ENCODE measurements around the gene TMEM130. TPM values are rescaled to one million over a fixed set of nuclear protein-coding genes. Genes with fewer than 3 reads are reported as not detected.
A peak's percentile ranks its signal among the peaks of the same experiment; 100 is the strongest.

TMEM130 gene
- polyA plus RNA-seq, 3 donors, result 0.05 TPM; not detected in 2

DNA sequence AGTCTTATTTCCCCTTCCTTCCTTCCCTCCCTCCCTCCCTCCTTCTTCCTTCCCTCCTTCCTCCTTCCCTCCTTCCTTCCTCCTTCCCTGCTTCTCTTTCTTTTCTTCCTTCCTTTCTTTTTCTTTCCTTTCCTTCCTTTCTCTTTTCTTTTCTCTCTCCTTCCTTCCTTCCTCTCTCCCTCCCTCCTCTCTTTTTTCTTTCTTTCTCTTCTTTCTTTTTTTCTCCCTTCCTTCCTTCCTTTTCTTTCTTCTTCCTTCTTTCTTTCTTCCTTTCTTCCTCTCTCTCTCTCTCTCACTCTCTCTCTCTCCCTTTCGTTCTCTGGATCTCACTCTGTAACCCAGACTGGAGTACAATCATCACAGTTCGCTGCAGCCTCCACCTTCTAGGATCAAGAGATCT is 6.2 kb downstream of the TMEM130 start:
- TF ChIP-seq, protein P1, sequence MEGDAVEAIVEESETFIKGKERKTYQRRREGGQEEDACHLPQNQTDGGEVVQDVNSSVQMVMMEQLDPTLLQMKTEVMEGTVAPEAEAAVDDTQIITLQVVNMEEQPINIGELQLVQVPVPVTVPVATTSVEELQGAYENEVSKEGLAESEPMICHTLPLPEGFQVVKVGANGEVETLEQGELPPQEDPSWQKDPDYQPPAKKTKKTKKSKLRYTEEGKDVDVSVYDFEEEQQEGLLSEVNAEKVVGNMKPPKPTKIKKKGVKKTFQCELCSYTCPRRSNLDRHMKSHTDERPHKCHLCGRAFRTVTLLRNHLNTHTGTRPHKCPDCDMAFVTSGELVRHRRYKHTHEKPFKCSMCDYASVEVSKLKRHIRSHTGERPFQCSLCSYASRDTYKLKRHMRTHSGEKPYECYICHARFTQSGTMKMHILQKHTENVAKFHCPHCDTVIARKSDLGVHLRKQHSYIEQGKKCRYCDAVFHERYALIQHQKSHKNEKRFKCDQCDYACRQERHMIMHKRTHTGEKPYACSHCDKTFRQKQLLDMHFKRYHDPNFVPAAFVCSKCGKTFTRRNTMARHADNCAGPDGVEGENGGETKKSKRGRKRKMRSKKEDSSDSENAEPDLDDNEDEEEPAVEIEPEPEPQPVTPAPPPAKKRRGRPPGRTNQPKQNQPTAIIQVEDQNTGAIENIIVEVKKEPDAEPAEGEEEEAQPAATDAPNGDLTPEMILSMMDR (IDR thresholded peaks at IDR 0.05), result no peak
- Histone ChIP-seq H3K4me3 (replicated peaks in 1 of 3; ENCODE audit: low read depth in 2 of 3, low read length in 3 of 3) (no peak overlapping the region), H2AFZ (ENCODE audit: insufficient read depth, low read depth, low read length, poor library complexity, severe bottlenecking) (no peak overlapping the region), H3K9ac (ENCODE audit: insufficient read depth, low read length, poor library complexity, severe bottlenecking) (no peak overlapping the region), H3K27me3 (ENCODE audit: control insufficient read depth in 2 of 2, insufficient read depth in 2 of 2, low read length in 2 of 2) (peaks cover 5 to 20% of the 10 kb centered on the region in 2 donors), H3K9me3 (replicated peaks in 1 of 2; ENCODE audit: control insufficient read depth in 1 of 2, insufficient read depth in 1 of 2, low read length in 2 of 2) (no peaks in the 10 kb centered on the region), H4K20me1 (ENCODE audit: insufficient read depth, low read length) (no peaks in the 10 kb centered on the region), H3K36me3 (replicated peaks in 1 of 2; ENCODE audit: control insufficient read depth in 1 of 2, insufficient read depth in 2 of 2, low read length in 2 of 2) (no peaks in the 10 kb centered on the region), H3K4me2 (replicated peaks; ENCODE audit: extremely low read depth, low read length, poor library complexity, severe bottlenecking) (no peak overlapping the region), H3K4me1 (ENCODE audit: control insufficient read depth in 1 of 2, insufficient read depth in 2 of 2, low read length in 2 of 2) (peaks cover 18 to 22% of the 10 kb centered on the region in 2 donors), H3K27ac (ENCODE audit: low read depth in 1 of 2, low read length in 2 of 2) (no peak overlapping the region), H3K79me2 (ENCODE audit: insufficient read depth, low read length) (no peaks in the 10 kb centered on the region)
- H3K27ac Mint-ChIP-seq, result peak overlapping the region in 1 of 7 donors; percentile 33
- peaks cover 30% of the 10 kb centered on the region for H3K4me1 Mint-ChIP-seq
- 86% methylated on average over 1 of the region's 2 CpGs for WGBS (ENCODE audit: insufficient coverage)
- peaks cover 28 to 46% (median 42%) of the 10 kb centered on the region in 3 donors for H3K27me3 Mint-ChIP-seq (ENCODE audit: low read depth in 3 of 3)
- H3K36me3 Mint-ChIP-seq, result no peaks in the 10 kb centered on the region
- H3K4me3 Mint-ChIP-seq, result peak overlapping the region in 1 of 2 donors; percentile 56
- H3K9me3 Mint-ChIP-seq, result peaks cover 0 to 5% (median 0%) of the 10 kb centered on the region in 7 donors
- DNase-seq, result no peak
- intact Hi-C loops (cut with micrococcal nuclease), result no loop called here

DNA sequence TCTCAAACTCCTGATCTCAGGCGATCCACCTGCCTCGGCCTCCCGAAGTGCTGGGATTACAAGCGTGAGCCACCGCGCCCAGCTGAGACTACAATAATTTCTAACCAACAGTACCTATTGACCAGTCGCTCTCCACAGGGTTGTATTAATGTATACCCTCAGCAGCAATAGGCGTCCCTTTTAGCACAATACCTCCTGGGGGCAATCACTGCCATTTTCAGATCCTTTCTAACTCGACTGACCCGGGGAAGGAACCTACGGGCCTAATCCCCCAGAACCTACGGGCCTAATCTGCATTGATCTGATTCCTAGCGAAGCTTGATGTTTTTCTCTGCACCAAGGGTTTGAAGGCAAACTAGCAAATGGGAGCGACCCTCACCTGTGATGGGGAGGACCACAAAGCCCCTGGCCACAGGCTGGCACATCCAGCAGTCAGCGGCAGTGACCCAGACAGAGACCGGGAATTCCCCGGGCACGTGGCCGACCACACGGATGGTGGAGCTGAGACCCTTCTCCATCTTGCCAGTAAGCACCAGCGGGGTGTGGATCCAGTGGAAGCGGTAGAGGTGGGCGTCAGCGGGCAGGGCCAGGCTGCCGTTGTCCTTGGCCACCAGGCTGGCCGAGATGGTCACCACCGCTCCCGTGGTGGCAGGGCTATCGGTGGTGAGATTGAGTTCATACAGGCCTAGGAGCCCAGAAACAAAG is 6.9 kb downstream of the TMEM130 start:
- H3K27ac ChIP-seq (ENCODE audit: low read depth in 1 of 2, low read length in 2 of 2), result no peak overlapping the region
- H3K4me2 ChIP-seq (replicated peaks; ENCODE audit: extremely low read depth, low read length, poor library complexity, severe bottlenecking), result no peak overlapping the region
- H3K9me3 ChIP-seq (replicated peaks in 1 of 2; ENCODE audit: control insufficient read depth in 1 of 2, insufficient read depth in 1 of 2, low read length in 2 of 2), result no peaks in the 10 kb centered on the region
- no peaks in the 10 kb centered on the region for H4K20me1 ChIP-seq (ENCODE audit: insufficient read depth, low read length)
- H3K4me1 Mint-ChIP-seq, result peaks cover 24% of the 10 kb centered on the region
- peaks cover 0 to 5% (median 0%) of the 10 kb centered on the region in 7 donors for H3K9me3 Mint-ChIP-seq
- TF ChIP-seq, protein P1 (IDR thresholded peaks at IDR 0.05), result no peak
- WGBS (ENCODE audit: insufficient coverage), result 98% methylated on average over 23 of the region's 29 CpGs
- H3K79me2 ChIP-seq (ENCODE audit: insufficient read depth, low read length), result no peaks in the 10 kb centered on the region
- H2AFZ ChIP-seq (ENCODE audit: insufficient read depth, low read depth, low read length, poor library complexity, severe bottlenecking), result no peak overlapping the region
- H3K27ac Mint-ChIP-seq, result no peak overlapping the region
- peaks cover 14 to 18% of the 10 kb centered on the region in 2 donors for H3K4me1 ChIP-seq (ENCODE audit: control insufficient read depth in 1 of 2, insufficient read depth in 2 of 2, low read length in 2 of 2)
- no peak overlapping the region for H3K4me3 ChIP-seq (replicated peaks in 1 of 3; ENCODE audit: low read depth in 2 of 3, low read length in 3 of 3)
- no peak for DNase-seq
- peaks cover 0 to 14% of the 10 kb centered on the region in 2 donors for H3K27me3 ChIP-seq (ENCODE audit: control insufficient read depth in 2 of 2, insufficient read depth in 2 of 2, low read length in 2 of 2)
- H3K27me3 Mint-ChIP-seq (ENCODE audit: low read depth in 3 of 3), result peaks cover 23 to 45% (median 39%) of the 10 kb centered on the region in 3 donors
- no peaks in the 10 kb centered on the region for H3K36me3 ChIP-seq (replicated peaks in 1 of 2; ENCODE audit: control insufficient read depth in 1 of 2, insufficient read depth in 2 of 2, low read length in 2 of 2)
- no peaks in the 10 kb centered on the region for H3K36me3 Mint-ChIP-seq
- no peak overlapping the region for H3K9ac ChIP-seq (ENCODE audit: insufficient read depth, low read length, poor library complexity, severe bottlenecking)
- H3K4me3 Mint-ChIP-seq, result no peak overlapping the region
- intact Hi-C loops (cut with micrococcal nuclease), result no loop called here
